22Rv1 (cell line): ENCODE data around the gene PTCH2.

Experiments
- ZFX ChIP-seq: fragments of 450-650 bp; IDR thresholded peaks from 2 replicates; pipeline ENCODE4 v1.6.1; 2017; ENCODE audit warnings: antibody characterized with exemption, borderline replicate concordance
- TF ChIP-seq, protein P1 (sequence below): fragments of 450-650 bp; IDR thresholded peaks from 2 replicates; pipeline ENCODE4 v1.5.1; 2017; ENCODE audit warnings: mild to moderate bottlenecking

GRCh38 chr1:44806704-44807363 lies 36.2 kb downstream of the PTCH2 start, which contains the start of gene DYNLT4:
- TF ChIP-seq, protein P1, sequence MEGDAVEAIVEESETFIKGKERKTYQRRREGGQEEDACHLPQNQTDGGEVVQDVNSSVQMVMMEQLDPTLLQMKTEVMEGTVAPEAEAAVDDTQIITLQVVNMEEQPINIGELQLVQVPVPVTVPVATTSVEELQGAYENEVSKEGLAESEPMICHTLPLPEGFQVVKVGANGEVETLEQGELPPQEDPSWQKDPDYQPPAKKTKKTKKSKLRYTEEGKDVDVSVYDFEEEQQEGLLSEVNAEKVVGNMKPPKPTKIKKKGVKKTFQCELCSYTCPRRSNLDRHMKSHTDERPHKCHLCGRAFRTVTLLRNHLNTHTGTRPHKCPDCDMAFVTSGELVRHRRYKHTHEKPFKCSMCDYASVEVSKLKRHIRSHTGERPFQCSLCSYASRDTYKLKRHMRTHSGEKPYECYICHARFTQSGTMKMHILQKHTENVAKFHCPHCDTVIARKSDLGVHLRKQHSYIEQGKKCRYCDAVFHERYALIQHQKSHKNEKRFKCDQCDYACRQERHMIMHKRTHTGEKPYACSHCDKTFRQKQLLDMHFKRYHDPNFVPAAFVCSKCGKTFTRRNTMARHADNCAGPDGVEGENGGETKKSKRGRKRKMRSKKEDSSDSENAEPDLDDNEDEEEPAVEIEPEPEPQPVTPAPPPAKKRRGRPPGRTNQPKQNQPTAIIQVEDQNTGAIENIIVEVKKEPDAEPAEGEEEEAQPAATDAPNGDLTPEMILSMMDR = no peak
- TF ChIP-seq ZFX = no peak
